K562 (cell line): Measurements from ENCODE around the gene MATK. TPM values are rescaled to one million over a fixed set of nuclear protein-coding genes. Genes with fewer than 3 reads are reported as not detected.

ENCODE experiments used
- ATAC-seq: fragments of 200-7000 bp; cut with Tn5 transposase; 3 replicates; pipeline ENCODE4 v1.9.1; 2020; ENCODE audit warnings: moderate library complexity
- BruUV-seq: library from RNA; stranded (reverse); fragments of 400-500 nt; replicated peaks from 2 replicates; lab custom pipeline; 2021; lab: Mats Ljungman, UMichigan
- CTCF ChIA-PET: fragments of 300-600 bp; formaldehyde crosslinking; extraction: SDS; loops from one replicate; lab custom pipeline; 2021; ENCODE audit warnings: low intra/inter-chr PET ratio; lab: Yijun Ruan, JAX
- POLR2A ChIA-PET: fragments of 300-600, 350-650 bp; sonication (Branson Sonifier 250); formaldehyde crosslinking; extraction: SDS; loops from one replicate; lab custom pipeline; 2021; ENCODE audit warnings: antibody characterized with exemption, inconsistent platforms; lab: Yijun Ruan, JAX
- DNase-seq, 4 experiments: peaks; one replicate each; pipeline versions ENCODE4 v3.0.0 to v3.0.0-alpha.2; 2011 to 2018; ENCODE audit warnings: low spot score in 3 of 4, mixed read lengths in 3 of 4; ENCODE audit errors: extremely low read depth in 1 of 4
- FAIRE-seq: peaks from 2 replicates; lab custom pipeline; 2011; peaks lifted over from hg19 to GRCh38; lab: Jason Lieb, UNC
- H2AFZ ChIP-seq: 2 replicates; pipeline ENCODE4 v1.6.0; 2011; ENCODE audit warnings: low read depth, low read length, control low read depth, inconsistent platforms
- H3K27ac ChIP-seq: fragments of 200-600 bp; 3 replicates; pipeline ENCODE4 v1.8.0; 2011; ENCODE audit warnings: low read depth, mild to moderate bottlenecking, control low read depth, inconsistent platforms, low read length, moderate library complexity, mixed read lengths; ENCODE audit errors: extremely low read depth
- H3K27me3 ChIP-seq, 2 experiments: fragments of 300-600 bp in 1 of 2; 2 replicates in 1 of 2; 3 replicates in 1 of 2; pipeline versions ENCODE4 v1.6.0 to v1.8.0; 2011; ENCODE audit warnings: inconsistent platforms in 2 of 2, low read length in 2 of 2, mild to moderate bottlenecking in 1 of 2, mixed read lengths in 1 of 2, moderate library complexity in 1 of 2; ENCODE audit not compliant: control insufficient read depth in 2 of 2, insufficient read depth in 2 of 2
- H3K36me3 ChIP-seq: fragments of 300-600 bp; 3 replicates; pipeline ENCODE4 v1.8.0; 2011; ENCODE audit warnings: mild to moderate bottlenecking, low read length, inconsistent platforms; ENCODE audit not compliant: control insufficient read depth, insufficient read depth
- H3K4me1 ChIP-seq, 2 experiments: fragments of 200-600 bp in 1 of 2; replicated peaks in 1 of 2; 2 replicates in 1 of 2; 3 replicates in 1 of 2; pipeline versions ENCODE4 v1.5.1 to v1.8.0; 2011; ENCODE audit warnings: inconsistent platforms in 2 of 2, low read length in 2 of 2, mild to moderate bottlenecking in 1 of 2, mixed read lengths in 1 of 2, moderate library complexity in 1 of 2; ENCODE audit not compliant: control insufficient read depth in 2 of 2, insufficient read depth in 2 of 2
- H3K4me2 ChIP-seq: 2 replicates; pipeline ENCODE4 v1.6.1; 2011; ENCODE audit warnings: low read length, control low read depth, inconsistent platforms, mixed read lengths; ENCODE audit not compliant: insufficient read depth
- H3K4me3 ChIP-seq: fragments of 200-600 bp; sonication (generic), shearing (Covaris generic); 2 replicates; pipeline ENCODE4 v1.5.1; 2016; ENCODE audit warnings: control low read depth, inconsistent platforms
- H3K79me2 ChIP-seq: fragments of 200-600 bp; 3 replicates; pipeline ENCODE4 v1.8.0; 2011; ENCODE audit warnings: low read length, inconsistent platforms; ENCODE audit not compliant: control insufficient read depth, insufficient read depth
- H3K9ac ChIP-seq, 2 experiments: 2 replicates each; pipeline versions ENCODE4 v1.6.0 to v1.6.1; 2011; ENCODE audit warnings: low read depth in 2 of 2, low read length in 2 of 2, control low read depth in 1 of 2, inconsistent platforms in 1 of 2, mild to moderate bottlenecking in 1 of 2, mixed read lengths in 1 of 2; ENCODE audit not compliant: insufficient read depth in 1 of 2
- H3K9me1 ChIP-seq: one replicate; pipeline ENCODE4 v1.6.0; 2011; ENCODE audit warnings: inconsistent platforms, mild to moderate bottlenecking, low read length, moderate library complexity; ENCODE audit not compliant: control insufficient read depth, insufficient read depth
- H3K9me3 ChIP-seq: replicated peaks from 2 replicates; pipeline ENCODE4 v1.5.1; 2011; ENCODE audit warnings: low read depth, low read length, inconsistent platforms; ENCODE audit not compliant: control insufficient read depth, insufficient read depth
- H4K20me1 ChIP-seq: replicated peaks from 2 replicates; pipeline ENCODE4 v1.6.1; 2011; ENCODE audit warnings: low read length, inconsistent platforms, mixed read lengths; ENCODE audit not compliant: control insufficient read depth, insufficient read depth
- CC2D1A ChIP-seq: fragments of 450-650 bp; IDR thresholded peaks from 2 replicates; pipeline ENCODE4 v1.6.1; 2017; ENCODE audit warnings: mild to moderate bottlenecking
- EP400 ChIP-seq: fragments of 450-650 bp; IDR thresholded peaks from 2 replicates; pipeline ENCODE4 v1.6.1; 2017; ENCODE audit warnings: antibody characterized with exemption, mild to moderate bottlenecking, moderate library complexity
- ERF ChIP-seq: fragments of 450-650 bp; formaldehyde crosslinking; IDR thresholded peaks from 2 replicates; pipeline ENCODE4 v1.4.0; 2020; ENCODE audit warnings: mild to moderate bottlenecking, mixed read lengths
- FOXK2 ChIP-seq, 2 experiments: fragments of 450-650 bp; IDR thresholded peaks in 1 of 2; conservative IDR thresholded peaks in 1 of 2; 2 replicates each; pipeline ENCODE4 v1.6.1; 2016; ENCODE audit warnings: low read depth in 2 of 2, mild to moderate bottlenecking in 1 of 2
- PCBP2 ChIP-seq: fragments of 200-400 bp; formaldehyde crosslinking; IDR thresholded peaks from 2 replicates; pipeline ENCODE4 v1.6.1; 2018; ENCODE audit warnings: low read length, low read depth, mild to moderate bottlenecking, moderate library complexity; ENCODE audit not compliant: poor library complexity, severe bottlenecking
- RBM15 ChIP-seq: fragments of 200-400 bp; formaldehyde crosslinking; IDR thresholded peaks from 2 replicates; pipeline ENCODE4 v1.6.1; 2018; ENCODE audit warnings: mild to moderate bottlenecking, low read length, moderate library complexity; ENCODE audit not compliant: insufficient read depth
- RNF2 ChIP-seq: sonication (generic); IDR thresholded peaks from 2 replicates; pipeline ENCODE4 v1.6.1; 2016
- SIRT6 ChIP-seq: IDR thresholded peaks from one replicate; pipeline ENCODE4 v1.6.1; 2012; ENCODE audit warnings: low read depth, mild to moderate bottlenecking, control low read depth, inconsistent platforms, low read length, moderate library complexity
- TAF9B ChIP-seq: fragments of 450-650 bp; IDR thresholded peaks from 2 replicates; pipeline ENCODE4 v1.6.1; 2018; ENCODE audit warnings: mild to moderate bottlenecking; ENCODE audit not compliant: partially characterized antibody
- TFE3 ChIP-seq: fragments of 450-650 bp; formaldehyde crosslinking; IDR thresholded peaks from 2 replicates; pipeline ENCODE4 v1.4.0; 2020; ENCODE audit warnings: mild to moderate bottlenecking, mixed read lengths
- ZNF644 ChIP-seq: fragments of 200-800 bp; sonication (Bioruptor generic); IDR thresholded peaks from 2 replicates; pipeline ENCODE4 v1.6.1; 2016; ENCODE audit warnings: low read depth, missing genetic modification characterization, missing compliant biosample characterization
- WGBS: fragments of 100-300 bp; shearing (Covaris generic); methylation state at CpG from one replicate; pipeline ENCODE4 v1.1.6; 2016; ENCODE audit warnings: low coverage, mixed read lengths; ENCODE audit not compliant: insufficient coverage; ENCODE audit errors: missing lambda C conversion rate; 5-methylcytosine and 5-hydroxymethylcytosine counted together
- in situ Hi-C: fragments of 300-500 bp; cut with MboI; formaldehyde crosslinking; loops from 4 replicates; pipeline ENCODE4 v1.15.0; 2018; ENCODE audit warnings: inconsistent platforms, mixed read lengths
- intact Hi-C: fragments of 100-400 bp; cut with micrococcal nuclease; formaldehyde crosslinking; loops from 2 replicates; pipeline ENCODE4 v1.14.2; 2022
- polyA plus RNA-seq, 8 experiments: library from polyadenylated mRNA; depleted of rRNA in 4 of 8; stranded (reverse) in 5 of 8; unstranded in 3 of 8; fragments of >200 nt; fragmentation: Nextera tagmentation in 2 of 8; fragmentation: Illumina TruSeq in 1 of 8; extraction: Ambion mirVana in 2 of 8; extraction: Trizol in 1 of 8; gene quantifications; 2 replicates each; pipeline versions ENCODE4 v1.2.1 to v1.2.3, GENCODE V29; 2011 to 2014; ENCODE audit warnings: inconsistent platforms in 1 of 8, missing spikeins in 1 of 8
- total RNA-seq, 7 experiments: library from RNA; depleted of rRNA in 6 of 7; stranded (reverse); fragments of >200 nt in 6 of 7; fragmentation: Illumina TruSeq in 2 of 7; extraction: Trizol in 2 of 7; gene quantifications; 2 replicates each; pipeline versions ENCODE4 v1.2.1 to v1.2.3, GENCODE V29; 2011 to 2021; ENCODE audit warnings: low replicate concordance in 1 of 7
- TF ChIP-seq, protein P1 (sequence below): sonication (generic); formaldehyde crosslinking; IDR thresholded peaks from 2 replicates; pipeline ENCODE4 v1.8.1; 2023; ENCODE audit warnings: mild to moderate bottlenecking, missing genetic modification reagents
- TF ChIP-seq, protein P2 (sequence below): conservative IDR thresholded peaks from 2 replicates; pipeline ENCODE4 v1.6.1; 2011; ENCODE audit warnings: low read depth, mild to moderate bottlenecking, low read length; ENCODE audit not compliant: control insufficient read depth

The MATK gene
- total and polyA plus RNA-seq, 9 of the 15 experiments (the other 6 are each of a cell fraction or from before 2014, with no cell fraction given) = 0.08 to 41.5 (median 21.4) TPM

- H3K79me2 ChIP-seq = peaks cover 17% of the 10 kb centered on the region
- H3K27ac ChIP-seq = no peak overlapping the region
- FAIRE-seq = no peak
- 0 out of 2 replicates have a peak, but pooled peaks cover 2% of the 10 kb centered on the region for H3K9me3 ChIP-seq
- H3K4me2 ChIP-seq = no peak overlapping the region
- in situ Hi-C loops = no loop called here
- ChIA-PET POLR2A (interaction anchor here (0.5 to 0.9 kb wide), 4 partner anchors 10 to 75 kb away, joined by 3 to 4 read pairs (median 3); no protein-coding TSS in a partner anchor), CTCF (no interaction called here)
- ATAC-seq = no peak
- H3K4me1 ChIP-seq = peaks cover 0 to 27% of the 10 kb centered on the region in 2 experiments; a peak in 2 of 5 replicates
- H3K36me3 ChIP-seq = peaks cover 7% of the 10 kb centered on the region; the same call in 1 of the 3 replicates
- WGBS = 9% methylated on average over 15 of the region's 16 CpGs
- no peak for TF ChIP-seq FOXK2 (conservative IDR thresholded peaks at IDR 0.05 in 1 of 2, IDR thresholded peaks at IDR 0.05 in 1 of 2; ENCODE audit: low read depth in 2 of 2)
- no peak for TF ChIP-seq EP400
- TF ChIP-seq PCBP2 = no peak
- TF ChIP-seq, protein P1, sequence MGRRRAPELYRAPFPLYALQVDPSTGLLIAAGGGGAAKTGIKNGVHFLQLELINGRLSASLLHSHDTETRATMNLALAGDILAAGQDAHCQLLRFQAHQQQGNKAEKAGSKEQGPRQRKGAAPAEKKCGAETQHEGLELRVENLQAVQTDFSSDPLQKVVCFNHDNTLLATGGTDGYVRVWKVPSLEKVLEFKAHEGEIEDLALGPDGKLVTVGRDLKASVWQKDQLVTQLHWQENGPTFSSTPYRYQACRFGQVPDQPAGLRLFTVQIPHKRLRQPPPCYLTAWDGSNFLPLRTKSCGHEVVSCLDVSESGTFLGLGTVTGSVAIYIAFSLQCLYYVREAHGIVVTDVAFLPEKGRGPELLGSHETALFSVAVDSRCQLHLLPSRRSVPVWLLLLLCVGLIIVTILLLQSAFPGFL (CRISPR knock-in tag) = no peak
- TF ChIP-seq RNF2 = no peak
- no peak for TF ChIP-seq TAF9B
- TF ChIP-seq CC2D1A = no peak
- no peak for TF ChIP-seq RBM15
- TF ChIP-seq ERF = no peak
- TF ChIP-seq TFE3 (CRISPR knock-in tag) = no peak
- TF ChIP-seq ZNF644 (tag) = no peak
- no peak for TF ChIP-seq SIRT6
- TF ChIP-seq, protein P2, sequence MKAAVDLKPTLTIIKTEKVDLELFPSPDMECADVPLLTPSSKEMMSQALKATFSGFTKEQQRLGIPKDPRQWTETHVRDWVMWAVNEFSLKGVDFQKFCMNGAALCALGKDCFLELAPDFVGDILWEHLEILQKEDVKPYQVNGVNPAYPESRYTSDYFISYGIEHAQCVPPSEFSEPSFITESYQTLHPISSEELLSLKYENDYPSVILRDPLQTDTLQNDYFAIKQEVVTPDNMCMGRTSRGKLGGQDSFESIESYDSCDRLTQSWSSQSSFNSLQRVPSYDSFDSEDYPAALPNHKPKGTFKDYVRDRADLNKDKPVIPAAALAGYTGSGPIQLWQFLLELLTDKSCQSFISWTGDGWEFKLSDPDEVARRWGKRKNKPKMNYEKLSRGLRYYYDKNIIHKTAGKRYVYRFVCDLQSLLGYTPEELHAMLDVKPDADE = no peak
- no peak overlapping the region for H3K4me3 ChIP-seq
- no peak overlapping the region; a peak in 1 of 4 replicates for H3K9ac ChIP-seq
- BruUV-seq = no TSS peak
- H3K9me1 ChIP-seq = no peaks in the 10 kb centered on the region
- DNase-seq = no peak
- H3K27me3 ChIP-seq = peaks cover 0 to 9% of the 10 kb centered on the region in 2 experiments; a peak in 1 of 5 replicates
- intact Hi-C loops = loop anchor here (10.0 kb wide), 1 partner anchor 56 kb away; no protein-coding TSS in a partner anchor
- H2AFZ ChIP-seq = 0 out of 2 replicates have a peak overlapping the region, but pooled peaks have one; percentile 4
- H4K20me1 ChIP-seq = no peaks in the 10 kb centered on the region
These were observed 3.0 kb upstream of the MATK start for GRCh38 chr19:3788996-3789778.
